Kasumi-1 (cell line): Measurements from ENCODE around the gene CACTIN.
"Not testable (repeated sequence)": the region's sequence is repeated elsewhere in the genome, so short reads cannot be mapped to it uniquely, and the experiment has no call there.

Experiments
- DNase-seq, 2 experiments: peaks; one replicate each; lab custom pipeline; 2025; lab: John Stamatoyannopoulos, UW

Gene CACTIN

DNA sequence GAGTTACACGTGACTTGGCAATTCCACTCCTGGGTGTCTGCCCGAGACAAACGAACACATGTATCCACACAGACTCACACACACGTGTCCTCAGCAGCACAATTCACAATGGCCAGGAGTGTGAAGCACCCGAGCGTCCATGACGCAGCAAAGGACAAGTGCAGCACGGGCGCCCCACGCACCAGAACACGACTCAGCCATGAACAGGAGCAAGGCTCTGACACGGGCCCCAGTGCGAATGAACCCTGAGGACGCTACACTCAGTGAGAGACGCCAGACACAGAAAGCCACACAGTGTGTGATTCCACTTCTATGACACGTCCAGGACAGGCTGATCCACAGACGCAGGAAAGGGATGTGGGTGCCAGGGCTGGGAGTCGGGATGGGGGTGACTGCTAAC is 37.2 kb upstream of the CACTIN start:
- DNase-seq, result no peak

DNA sequence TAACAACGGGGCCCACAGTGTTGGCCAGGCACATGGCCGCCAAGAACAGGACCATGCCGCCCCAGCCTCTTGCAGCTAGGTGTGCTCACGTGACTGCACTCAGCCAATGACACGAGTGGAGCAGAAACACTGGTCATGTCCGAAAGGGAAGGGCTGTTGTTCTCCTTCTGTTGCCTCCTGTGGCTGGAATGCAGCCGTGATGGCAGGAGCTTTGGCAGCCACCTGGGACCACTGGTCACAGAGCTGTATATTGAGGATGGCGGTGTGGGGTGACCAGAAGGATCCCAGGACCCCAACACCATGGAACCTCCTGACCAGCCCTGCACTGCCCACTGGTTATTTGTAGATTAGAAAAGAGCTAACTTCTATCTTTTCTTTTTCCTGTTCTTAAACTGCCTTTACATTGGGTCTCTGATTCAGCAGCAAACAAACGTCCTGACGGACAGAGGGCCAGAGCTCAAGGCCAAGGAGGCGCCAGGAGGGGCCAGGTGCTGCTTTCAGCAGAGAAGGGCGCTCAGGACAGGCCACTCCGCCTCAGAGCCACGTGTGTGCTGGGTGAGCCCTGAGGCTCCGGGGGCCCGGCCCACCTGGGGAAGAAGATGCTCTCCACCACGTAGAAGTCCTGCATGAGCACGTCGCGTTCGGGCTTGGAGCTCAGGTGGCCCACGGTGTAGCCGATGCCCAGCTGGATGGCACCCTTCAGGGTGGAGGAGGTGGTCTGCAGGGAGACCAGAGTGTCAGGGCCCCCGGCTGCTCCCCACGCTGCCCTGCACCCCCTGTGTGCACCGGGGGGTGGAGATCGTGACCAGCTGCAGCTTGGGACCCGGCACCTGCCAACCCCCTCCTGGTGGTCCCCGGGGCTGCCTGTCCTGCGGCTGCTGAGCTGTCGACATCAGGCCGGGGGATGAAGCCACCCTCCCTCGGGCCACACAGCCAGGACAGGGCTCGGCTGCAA is 35.0 kb upstream of the CACTIN start:
- no peak for DNase-seq

DNA sequence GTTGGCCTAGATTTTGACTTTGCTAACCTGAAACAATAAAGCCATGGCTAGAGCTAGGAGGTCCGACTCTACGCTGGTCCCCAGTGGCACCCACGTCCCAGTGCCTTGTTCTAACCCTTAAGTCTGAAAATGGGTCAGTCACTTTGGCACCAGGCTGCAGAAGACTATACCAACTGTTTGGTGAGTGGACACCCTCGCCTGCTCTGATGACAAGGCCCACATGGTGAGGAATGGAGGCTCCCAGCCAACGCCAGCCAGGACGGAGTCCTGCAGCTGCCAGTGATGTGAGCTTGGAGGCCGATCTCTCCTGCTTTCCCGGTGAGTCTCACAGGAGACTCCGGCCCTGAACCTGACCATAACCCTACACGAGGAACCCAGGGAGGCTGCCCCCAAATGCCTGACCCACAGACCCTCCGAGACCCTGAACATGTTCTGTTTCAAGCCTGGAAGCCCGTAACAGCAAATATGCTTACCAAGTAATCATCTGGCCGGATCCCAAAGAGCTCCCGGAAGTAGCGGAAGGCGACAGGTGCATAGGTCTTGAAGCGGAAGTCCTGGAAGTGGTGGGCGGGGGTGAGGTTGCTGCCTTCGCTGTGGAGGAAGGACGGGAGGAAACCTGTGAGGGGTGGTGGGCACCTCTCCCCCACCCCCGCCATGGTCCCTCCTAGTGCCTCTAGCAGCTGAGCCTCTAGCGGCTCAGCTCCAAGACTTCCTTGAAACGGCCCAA is 34.1 kb upstream of the CACTIN start:
- DNase-seq, result no peak

DNA sequence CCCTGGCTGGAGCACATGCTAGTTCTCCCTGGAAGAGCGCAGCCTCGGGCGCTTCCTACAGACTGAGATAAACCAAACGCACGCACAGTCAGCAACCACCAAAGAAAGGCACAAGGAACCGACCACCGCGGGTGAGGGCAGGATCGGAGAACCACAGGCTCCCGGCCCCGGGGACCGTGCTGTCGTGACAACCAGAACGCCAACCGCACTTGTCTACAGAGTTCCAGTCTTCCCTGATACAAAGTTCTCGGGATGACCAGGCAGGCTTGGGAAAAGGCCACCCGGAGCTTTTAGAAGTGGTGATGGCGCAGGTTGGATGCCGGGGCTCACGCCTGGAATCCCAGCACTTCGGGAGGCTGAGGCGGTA is 33.1 kb upstream of the CACTIN start:
- no peak for DNase-seq

DNA sequence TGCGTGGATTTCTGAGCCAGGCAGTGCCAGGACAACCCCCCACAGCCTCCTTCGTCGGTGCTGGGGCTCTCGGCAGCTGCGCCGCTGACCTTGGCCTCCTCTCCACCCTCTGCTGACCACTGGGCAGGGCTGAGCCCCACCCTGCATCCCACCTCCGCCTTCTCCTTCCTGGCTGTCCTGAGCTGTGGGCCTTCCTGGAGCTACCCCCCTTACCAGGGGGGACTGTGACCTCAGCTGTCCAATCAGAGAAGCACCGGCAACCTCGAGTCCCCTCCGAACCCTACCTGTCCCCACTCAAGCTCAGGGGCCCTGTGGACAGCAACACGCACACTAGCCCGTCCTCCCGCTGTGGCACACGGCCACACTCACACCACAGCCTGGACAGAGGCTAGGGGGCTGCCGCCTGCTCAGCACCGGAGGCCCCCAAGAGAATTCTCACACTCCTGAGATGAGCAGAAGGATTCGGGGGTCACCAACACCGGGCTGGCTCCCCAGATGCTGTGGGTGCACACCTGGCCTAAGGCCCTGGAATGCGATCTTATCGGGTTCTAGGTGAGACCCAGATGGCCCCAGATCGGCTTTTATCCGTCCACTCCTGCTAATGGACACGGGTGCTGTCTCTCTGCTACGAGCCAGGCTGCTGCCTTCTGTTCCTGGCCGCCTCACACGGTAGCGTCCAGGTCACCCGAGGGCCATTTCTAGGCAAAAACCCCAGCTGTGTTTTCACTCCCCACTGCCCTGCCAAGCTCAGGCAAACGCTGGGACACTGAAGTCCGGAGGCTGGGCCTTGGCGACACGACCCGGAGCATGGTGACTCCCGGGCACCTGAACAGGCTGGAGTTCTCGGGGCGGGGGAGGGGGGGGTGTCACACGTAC is 32.5 kb upstream of the CACTIN start:
- no peak for DNase-seq

DNA sequence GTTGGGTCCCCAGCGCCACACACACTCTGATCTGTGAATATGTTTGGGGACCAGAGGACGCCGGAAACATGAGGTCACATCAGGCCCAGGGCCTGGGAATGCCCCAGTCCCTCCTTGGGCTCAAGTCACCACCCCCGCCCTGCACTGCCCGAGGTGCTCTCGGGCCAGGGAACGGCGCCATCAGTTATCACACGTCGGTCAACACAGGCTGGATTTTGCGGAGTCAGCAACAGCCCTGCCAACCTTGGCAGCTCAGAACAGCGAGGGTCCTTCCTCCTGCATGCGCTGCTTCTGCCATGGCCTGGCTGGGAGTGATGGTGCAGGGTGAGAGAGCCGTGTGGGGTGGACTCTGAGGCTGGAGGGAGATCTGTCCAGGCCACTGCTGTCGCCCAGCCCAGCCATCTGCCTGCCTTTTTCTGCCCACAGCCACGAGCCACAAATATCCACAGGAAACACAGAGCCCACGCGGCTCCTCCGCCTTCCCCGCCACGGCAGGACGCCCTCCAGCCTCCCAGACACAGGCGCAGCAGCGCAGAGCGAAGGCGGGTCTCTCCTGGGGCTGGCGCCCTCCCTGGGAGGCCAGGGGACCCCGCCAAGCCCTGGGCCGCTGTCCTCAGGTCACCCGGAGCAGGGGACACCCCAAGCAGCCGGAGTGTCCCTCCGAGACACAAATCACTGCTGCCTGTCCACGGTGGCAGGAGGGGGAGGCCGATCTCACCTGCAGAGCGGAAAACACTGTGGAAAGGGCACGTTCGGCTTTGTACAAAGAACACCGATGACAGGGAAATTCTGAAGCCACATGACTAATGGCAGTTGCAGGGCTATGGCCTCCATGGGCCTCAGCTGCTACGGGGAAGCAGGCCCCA is 31.6 kb upstream of the CACTIN start:
- no peak for DNase-seq

DNA sequence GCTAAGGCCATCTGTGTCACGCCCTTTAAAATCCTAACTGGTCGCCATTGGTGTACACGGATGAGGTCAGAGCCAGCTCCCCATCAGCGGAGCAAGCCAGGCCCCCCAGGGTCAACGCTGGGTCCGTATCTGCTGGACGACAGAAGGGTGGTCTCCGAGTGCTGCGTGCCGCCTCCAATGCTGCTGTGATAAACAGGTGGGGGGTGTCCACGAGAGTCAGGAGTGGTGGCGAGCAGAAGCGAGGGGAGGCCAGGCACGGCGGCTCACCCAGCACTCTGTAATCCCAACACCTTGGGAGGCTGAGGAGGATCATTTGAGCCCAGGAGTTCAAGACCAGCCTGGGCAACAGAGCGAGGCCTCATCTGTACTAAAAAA is 30.8 kb upstream of the CACTIN start:
- no peak for DNase-seq

DNA sequence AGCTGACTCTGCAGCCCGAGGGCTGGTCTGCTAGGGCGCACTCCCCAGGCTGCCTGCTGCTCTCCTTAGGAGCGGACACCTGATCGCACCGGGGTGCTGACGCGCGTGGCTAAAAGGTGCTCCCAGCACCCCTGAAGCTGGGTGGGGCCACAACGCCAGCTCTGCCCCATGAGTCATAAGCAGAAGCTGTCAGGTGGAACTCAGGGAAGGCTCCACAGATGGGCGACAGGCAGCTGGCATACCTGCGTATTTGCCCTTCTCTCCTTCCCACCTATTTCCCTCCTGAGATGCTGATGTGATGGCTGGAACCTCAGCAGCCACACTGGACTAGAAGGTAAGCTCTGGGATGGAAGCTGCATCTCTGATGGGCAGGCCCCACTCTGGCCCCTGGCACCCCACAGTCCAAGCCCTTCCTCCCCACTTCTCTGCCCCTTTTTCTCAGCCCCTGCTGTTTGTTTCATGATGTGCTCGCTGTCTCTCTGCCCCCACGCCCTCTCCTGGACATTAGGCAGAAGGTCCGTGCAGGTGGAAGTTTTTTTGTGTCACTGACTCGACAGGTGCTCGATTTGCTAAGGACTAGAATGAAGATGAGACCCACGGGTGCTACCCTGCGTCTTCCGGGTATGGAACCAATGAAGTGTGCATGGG is 30.3 kb upstream of the CACTIN start:
- DNase-seq, result no peak

DNA sequence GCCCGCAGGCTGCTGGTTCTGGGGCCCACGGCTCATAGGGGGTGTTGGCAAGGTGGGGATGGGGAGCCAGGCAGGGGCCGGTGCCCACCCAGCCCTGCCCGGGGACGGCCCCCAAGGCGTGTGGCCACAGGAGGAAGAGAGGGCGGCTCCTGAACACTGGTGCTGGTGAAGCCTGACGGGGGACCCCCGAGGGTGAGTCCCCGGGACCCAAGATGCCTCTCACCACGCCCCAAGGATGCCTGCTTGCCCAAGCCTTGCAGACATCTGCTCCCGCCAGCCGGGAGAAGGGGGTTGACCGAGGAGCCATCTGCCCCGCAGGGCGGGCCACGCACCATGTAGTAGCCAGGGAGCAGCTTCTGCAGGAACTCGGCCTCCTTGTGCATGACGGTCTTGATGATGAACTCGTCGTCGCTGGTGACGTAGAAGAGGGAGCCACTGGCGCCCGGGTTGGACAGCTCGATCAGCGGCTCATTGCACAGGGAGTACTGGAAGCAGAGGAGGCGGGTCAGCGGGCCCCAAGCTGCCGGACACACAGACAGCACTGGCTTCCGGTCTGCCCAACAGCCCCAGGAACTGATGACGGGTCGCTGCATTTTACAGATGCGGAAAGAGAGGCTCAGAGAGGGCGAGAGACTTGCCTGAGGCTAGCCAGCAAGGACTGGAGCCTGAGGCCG is 29.6 kb upstream of the CACTIN start:
- DNase-seq, result no peak

DNA sequence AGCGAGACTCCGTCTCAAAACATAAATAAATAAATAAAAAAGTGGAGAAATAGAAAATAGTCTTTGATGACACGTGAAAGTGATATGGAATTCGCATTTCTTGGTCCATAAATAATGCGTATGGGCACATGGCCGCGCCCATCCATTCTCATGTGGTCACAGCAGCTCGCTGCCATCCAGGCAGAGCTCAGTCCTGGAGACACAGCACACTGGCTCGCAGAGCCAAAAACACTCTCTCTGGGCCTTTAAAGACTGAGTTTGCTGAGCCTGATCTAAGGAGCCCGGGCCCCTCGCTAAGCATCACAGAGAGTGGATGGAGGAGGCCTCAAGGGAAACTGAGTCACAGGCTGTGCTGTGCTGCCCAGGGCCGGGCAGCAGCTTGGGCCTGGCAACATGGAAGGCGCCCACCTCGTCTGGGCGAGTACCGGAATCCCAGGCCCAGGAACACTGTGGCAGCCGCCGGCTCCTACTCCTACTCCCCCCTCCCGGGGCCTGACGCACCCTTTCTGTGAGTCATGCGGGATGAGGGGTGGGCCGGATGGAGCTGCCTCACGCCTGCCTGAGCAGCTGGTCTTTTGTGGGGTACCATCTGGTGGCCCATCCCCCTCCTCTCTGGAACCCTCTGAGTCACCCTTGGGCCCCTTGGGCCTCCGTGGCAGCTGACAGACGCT is 28.9 kb upstream of the CACTIN start:
- DNase-seq, result peak; percentile 18 to 23

DNA sequence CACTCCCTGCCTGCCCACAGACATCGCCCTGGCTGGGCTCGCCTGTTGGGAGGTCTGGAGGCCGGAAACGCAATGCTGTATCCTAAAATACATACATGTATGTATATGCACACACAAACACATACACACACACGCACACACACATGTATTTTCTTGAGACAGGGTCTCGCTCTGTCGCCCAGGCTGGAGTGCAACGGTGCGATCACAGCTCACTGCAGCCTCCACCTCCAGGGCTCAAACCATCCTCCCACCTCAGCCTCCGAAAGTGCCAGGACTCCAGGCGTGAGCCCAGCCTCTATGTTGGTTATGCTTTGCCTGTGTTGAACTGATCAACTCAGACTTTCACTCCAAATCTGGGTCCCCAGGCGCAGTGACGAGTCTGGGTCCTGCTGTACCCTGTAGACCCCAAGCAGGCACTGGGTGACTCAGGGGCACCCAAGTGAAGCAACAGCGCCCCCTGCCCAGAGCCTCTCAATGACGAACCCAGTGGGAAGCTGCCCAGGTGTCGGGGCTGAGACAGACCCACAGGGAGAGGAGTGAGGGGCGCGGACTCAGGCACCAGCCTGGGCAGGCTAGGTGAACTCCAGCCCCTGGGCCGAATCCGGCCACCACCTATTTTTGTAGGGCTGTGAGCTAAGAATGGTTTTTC is 27.4 kb upstream of the CACTIN start:
- DNase-seq, result peak in 1 of 2 experiments; percentile 20

DNA sequence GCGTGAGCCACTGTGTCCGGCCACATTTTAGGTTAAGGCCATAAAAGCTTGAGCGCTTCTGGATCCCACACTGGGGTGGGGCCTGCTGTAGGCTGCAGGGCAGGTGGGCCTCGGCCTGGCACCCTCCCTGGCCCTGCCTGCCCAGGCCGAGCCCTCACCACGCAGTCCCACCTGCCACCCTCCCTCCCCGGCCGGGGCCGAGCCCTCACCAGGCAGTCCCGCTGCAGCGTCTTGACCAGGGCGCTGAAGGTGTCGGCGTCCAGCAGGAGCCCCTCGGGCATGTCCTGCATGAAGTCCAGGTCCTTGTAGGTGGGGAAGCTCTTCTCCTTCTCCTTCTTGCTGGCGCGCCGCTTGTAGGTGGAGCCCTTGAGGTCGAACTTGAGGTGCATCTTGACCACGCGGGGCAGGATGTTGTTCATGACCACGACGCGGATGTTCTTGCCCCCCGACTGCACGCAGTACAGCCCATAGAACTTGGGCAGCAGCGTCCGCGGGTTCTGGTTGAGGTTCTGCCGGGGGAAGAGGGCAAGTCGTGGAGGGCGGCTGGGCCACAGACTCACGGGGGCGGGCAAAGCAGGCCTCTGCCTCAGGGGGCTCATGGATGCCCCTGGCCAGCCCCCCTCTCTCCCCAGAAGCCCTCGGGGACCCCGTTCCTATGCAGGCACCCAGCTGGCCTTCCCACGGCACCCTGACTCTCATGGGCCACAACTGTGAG is 26.6 kb upstream of the CACTIN start:
- DNase-seq, result no peak

DNA sequence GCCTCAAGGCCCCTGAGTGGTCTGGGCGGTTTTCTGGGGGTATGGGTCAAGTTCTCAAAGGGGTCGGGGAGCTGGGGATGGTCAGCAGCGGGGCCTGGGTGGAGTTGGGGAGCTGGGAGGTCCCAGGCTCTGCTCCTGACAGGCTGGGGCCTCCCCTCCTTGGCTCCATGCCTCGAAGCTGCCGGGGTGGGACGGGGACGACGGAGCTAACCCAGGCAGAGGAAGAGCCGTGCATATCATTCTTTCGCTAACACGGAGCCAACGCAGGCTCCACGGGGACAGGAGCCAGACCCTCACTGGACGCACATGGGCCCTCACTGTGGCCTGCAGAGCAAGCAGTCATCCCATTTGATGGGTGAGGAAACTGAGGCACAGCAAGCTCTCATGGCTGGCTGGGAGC is 25.8 kb upstream of the CACTIN start:
- DNase-seq, result no peak

DNA sequence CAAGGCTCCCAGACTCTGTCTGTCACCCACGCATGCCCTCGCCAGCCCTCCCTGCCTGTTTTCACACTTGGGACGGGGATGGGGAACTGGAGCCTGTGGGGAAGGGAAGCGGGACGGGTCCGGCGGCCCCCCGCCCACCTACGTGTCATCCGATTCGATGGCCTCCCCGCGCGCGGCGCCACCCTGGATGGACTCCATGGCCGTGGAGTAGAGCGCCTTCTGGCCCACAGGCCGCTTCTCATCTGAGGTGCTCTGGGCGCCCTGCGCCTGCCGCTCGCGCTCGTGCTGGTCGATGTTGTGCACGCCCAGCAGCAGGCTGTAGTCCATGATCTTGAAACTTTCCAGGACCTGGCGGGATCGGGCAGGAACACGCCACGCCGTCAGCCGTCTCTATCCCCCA is 25.1 kb upstream of the CACTIN start:
- DNase-seq, result no peak

DNA sequence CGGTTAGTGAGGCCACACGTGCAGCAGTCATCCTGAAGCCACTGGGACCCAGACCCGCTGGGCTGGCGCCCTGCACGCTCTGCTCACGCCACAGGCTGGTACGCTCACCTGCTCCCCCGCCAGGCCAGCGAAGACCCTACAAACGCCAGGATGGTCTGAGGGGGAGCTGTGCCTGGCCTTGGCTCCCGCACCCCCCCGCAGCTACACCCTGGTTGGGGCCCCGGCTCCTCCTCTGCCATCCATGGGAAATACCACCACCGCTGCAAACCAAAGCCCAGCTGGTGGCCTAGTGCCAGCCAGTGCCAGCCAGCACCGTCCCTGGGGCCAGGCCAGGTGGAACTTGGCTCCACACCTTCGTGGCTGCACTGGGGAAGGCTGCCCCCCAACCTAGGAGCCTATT is 23.3 kb upstream of the CACTIN start:
- no peak for DNase-seq

DNA sequence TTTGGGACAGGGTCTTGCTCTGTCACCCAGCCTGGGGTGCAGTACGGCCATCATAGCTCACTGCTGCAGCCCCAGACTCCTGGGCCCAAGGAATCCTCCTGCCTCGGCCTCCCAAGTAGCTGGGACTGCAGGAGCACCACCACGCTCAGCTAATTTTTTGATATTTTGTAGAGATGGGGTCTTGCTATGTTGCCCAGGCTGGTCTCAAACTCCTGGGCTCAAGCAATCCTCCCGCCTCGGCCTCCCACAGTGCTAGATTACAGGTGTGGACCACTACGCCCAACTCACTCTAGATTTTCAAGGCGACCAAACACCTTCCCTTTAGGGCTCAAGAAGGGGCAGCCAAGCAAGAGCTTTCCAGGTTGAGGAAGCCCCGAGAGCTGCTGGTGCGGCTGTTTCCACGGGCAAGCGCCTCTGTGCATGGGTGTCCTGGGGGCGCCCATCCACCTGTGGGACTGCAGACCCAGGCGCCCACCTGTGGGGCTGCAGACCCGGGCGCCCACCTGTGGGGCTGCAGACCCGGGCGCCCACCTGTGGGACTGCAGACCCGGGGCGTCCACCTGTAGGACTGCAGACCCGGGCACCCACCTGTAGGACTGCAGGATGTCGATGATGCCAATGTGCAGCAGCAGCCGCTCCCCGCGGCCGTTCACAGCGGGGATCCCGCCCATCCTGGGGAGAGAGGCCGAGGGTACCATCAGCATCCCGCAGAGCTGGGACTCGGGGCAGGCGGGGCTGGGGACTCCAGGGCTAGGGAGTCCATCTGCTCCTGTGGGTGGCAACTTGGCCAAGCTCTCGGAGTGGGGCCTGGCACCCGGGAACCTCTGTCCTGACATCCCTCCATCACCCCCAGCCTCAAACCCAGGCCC is 21.7 kb upstream of the CACTIN start:
- no peak for DNase-seq

DNA sequence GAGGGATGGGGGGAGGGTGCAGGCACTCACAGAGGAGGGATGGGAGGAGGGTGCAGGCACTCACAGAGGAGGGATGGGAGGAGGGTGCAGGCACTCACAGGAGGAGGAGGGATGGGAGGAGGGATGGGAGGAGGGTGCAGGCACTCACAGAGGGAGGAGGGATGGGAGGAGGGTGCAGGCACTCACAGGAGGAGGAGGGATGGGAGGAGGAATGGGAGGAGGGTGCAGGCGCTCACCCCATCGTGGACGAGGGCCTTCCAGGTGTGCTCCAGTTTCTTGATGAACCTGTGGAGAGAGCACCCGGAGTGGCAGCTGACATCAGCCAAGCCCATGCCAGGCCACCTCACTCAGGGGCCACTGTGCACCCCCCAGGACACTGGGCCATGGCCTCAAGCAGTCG is 20.5 kb upstream of the CACTIN start:
- not testable (repeated sequence) for DNase-seq
